ENCODE data around the gene ECHDC3.

GRCh38 chr10:11706895-11707567, 35.2 kb upstream of the ECHDC3 start:
- TF ChIP-seq, protein P1, sequence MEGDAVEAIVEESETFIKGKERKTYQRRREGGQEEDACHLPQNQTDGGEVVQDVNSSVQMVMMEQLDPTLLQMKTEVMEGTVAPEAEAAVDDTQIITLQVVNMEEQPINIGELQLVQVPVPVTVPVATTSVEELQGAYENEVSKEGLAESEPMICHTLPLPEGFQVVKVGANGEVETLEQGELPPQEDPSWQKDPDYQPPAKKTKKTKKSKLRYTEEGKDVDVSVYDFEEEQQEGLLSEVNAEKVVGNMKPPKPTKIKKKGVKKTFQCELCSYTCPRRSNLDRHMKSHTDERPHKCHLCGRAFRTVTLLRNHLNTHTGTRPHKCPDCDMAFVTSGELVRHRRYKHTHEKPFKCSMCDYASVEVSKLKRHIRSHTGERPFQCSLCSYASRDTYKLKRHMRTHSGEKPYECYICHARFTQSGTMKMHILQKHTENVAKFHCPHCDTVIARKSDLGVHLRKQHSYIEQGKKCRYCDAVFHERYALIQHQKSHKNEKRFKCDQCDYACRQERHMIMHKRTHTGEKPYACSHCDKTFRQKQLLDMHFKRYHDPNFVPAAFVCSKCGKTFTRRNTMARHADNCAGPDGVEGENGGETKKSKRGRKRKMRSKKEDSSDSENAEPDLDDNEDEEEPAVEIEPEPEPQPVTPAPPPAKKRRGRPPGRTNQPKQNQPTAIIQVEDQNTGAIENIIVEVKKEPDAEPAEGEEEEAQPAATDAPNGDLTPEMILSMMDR (IDR thresholded peaks at IDR 0.05): no peak; the same call in 1 of the 2 replicates
- no peak for TF ChIP-seq RAD21 (IDR thresholded peaks at IDR 0.05; ENCODE audit: low read length)
- TF ChIP-seq CHD2 (IDR thresholded peaks at IDR 0.05; ENCODE audit: low read length, partially characterized antibody): no peak
- TF ChIP-seq YY1 (IDR thresholded peaks at IDR 0.05; ENCODE audit: low read depth): no peak
- no peak for TF ChIP-seq FOXM1 (IDR thresholded peaks at IDR 0.05; ENCODE audit: low read depth)
- no peak for TF ChIP-seq EZH2phosphoT487 (IDR thresholded peaks at IDR 0.05; ENCODE audit: borderline replicate concordance, low read depth)
- no peak for TF ChIP-seq SIN3A (IDR thresholded peaks at IDR 0.05; ENCODE audit: borderline replicate concordance, low read depth, low read length)

Data from SK-N-SH (cell line).